ENCODE results near the gene ERLIN1.
"Not testable (repeated sequence)": the region's sequence is repeated elsewhere in the genome, so short reads cannot be mapped to it uniquely, and the experiment has no call there.

Gene ERLIN1

DNA sequence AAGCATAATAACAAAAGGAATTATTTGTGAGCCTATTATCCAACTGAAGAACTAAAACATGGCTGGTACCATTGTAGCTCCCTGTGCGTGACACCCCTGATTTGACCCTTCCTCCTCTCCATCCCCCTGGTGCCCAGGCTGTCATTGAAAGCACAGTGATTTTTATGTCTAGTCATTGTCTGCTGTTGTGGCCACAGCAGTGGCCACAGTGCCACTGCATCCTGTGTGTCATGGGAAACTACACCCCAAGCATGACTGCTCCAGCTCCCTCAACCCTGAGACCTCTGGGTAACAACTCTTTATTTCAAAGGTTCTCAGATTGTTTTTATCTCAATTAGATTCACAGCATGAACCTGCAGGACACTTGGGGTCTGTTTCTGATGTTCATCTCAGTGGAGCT is 52.0 kb downstream of the ERLIN1 start:
- no peak for DNase-seq (ENCODE audit: low spot score)

DNA sequence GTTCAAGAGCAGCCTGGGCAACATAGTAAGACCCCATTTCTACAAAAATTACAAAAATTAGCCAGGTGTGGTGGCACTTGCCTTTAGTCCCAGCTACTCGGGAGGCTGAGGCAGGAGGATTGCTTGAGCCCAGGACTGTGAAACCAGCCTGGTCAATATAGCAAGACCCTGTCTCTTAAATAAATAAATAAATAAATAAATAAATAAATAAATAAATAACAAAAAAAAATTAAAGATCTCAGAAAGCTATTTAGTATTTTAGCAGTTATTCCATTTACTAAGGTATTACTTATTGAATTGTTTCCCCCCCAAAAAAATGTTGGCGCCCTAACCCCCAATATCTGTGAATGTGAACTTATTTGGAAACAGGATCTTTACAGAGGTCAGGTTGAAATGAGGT is 53.4 kb downstream of the ERLIN1 start:
- no peak for DNase-seq (ENCODE audit: low spot score)

DNA sequence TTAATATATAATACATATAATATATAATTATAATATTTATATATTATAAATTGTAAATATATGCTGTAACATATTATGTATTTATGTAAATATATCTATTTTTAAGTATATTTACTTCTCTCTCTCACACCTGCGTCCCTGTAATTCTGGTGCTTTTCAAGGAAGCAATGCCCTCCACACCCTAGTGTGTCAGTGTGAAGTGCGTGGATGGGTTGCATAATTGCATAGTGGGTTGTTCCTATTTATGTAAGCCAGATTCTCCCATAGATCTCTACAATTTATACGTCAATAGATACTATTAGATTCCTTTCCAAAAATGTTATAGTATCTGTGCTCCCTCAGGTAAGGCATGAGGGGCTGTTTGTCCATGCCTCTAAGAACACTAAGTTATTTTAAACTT is 54.3 kb downstream of the ERLIN1 start:
- no peak for DNase-seq (ENCODE audit: low spot score)

DNA sequence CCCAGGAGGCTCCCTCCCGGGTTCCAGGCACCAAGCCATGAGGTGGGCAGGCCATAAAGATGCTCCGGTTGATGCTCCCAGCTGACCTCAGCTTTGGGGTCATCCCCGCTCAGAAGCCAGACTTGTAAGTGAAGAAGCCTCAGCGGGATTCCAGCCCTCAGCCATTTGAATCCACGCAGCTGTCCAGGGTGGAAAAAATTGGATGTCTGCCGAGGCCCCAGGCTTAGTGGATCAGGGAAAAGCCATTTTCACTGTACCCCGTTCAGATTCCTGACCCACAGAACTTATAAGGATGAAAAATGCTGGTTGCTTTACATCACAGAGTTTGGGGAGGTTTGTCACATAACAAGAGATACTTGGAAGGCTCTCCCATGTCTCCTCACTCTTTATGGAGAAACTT is 55.0 kb downstream of the ERLIN1 start:
- no peak for DNase-seq (ENCODE audit: low spot score)

DNA sequence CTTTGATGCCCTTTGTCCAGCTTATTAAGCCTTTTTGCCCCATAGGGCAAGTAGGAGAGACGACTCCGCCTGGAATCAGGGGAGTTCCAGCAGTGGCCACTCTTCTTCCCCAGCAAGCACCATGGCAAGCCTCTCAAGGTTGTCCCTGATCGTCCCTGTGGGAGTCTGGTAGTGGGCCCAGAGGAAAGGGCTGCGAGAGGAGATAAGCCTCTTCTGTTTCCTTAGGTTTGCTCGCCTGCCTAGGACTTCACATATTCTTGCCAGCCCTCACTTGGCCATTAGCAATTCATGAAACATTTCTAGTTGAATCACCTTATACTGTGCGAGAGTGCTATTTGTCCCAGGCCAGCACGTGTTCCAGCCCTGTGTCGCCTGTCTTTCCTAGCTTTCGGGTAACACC is 56.4 kb downstream of the ERLIN1 start:
- no peak for DNase-seq (ENCODE audit: low spot score)

DNA sequence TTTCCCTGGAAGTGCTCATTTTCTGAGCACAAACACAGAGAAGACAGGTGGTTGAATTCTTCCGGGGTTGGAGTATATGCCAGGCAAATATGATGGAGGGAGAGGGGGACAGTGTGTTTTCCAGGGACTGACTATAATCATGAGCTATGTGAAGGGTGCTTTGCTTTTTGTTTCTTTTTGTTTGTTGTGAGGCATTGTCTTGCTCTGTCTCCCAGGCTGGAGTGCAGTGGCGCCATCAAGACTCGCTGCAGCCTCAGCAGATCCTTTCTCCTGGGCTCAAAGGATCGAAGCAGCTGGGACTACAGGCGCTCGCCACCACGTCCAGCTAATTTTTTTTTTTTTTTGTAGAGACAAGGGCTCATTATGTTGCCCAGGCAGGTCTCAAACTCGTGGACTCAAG is 56.9 kb downstream of the ERLIN1 start:
- DNase-seq (ENCODE audit: low spot score) = no peak

DNA sequence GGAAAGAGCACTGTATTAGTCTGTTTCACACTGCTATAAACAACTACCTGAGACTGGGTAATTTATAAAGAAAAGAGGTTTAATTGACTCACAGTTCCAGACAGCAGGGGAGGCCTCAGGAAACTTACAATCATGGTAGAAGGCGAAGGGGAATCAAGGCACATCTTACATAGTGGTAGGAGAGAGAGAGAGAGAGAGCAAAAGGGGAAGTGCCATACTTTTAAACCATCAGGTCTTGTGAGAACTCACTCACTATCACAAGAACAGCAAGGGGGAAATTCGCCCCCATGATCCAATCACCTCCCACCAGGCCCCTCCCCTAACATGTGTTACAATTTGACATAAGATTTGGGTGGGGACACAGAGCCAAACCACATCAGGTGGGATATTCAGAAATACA is 60.5 kb downstream of the ERLIN1 start:
- not testable (repeated sequence) for DNase-seq (ENCODE audit: low spot score)

DNA sequence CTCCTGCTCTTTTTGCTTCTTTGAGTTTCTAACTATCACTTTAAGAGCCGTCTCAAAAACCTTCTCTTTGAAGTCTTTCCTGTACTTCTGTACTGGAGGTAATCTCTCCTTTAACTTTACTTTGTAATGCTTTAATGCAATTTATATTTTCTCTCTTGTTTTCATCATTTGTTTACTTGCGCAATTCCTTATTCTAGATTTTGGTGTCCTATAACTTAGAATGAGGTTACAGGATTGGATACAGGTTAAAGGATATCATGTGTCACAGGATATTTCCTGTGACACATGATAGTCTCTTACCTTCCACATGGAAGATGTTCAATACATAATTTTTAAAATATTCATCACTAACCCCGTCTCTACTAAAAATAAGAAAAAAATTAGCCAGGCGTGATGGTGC is 61.7 kb downstream of the ERLIN1 start:
- DNase-seq (ENCODE audit: low spot score) = no peak

DNA sequence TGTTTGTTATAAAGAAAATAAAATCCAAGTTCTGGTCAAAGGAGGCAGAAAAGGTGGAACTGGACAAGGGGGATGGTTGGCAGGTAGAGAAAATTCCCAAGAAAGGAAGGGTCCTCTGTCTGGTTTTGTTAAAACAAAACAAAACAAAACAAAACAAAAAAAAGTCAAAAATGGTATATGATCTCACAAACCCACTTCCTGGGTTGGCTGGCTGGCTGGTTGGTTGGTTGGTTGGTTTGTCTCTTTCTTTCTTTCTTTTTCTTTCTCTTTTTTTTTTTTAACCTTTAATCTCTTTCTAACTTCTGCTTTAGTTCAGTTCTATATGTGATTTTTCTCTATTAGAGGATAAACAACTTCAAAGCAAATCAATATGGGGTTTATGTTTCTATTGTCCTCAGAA is 63.0 kb downstream of the ERLIN1 start:
- DNase-seq (ENCODE audit: low spot score) = no peak

DNA sequence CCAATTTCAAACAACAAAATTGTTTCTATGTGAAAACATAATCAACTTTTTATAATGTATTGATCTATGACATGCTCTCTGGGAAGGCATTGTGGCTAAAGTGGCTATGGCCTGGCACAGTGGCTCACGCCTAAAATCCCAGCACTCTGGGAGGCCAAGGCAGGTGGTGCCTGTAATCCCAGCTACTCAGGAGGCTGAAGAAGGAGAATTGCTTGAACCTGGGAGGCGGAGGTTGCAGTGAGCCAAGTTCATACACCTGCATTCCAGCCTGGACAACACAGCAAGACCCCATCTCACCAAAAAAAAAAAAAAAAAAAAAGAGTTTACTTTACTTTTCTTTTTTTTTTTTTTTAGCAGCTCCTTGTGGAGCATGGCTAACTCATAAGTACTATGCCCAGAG is 65.3 kb downstream of the ERLIN1 start:
- no peak for DNase-seq (ENCODE audit: low spot score)

DNA sequence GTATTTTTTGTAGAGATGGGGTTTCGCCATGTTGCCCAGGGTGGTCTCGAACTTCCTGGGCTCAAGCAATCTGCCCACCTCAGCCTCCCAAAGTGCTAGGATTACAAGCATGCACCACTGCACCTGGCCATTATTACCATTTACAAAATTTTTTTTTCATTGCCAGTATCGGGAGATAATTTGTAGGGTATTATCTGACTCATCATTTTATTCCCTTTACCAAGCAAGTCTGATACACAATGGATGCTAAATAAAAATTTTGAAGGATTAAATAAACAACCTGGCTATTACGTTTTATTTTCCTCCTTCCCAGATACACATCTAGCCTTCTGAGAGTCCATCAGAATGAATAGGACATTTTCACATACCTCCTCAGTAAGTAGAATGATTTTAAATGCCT is 66.1 kb downstream of the ERLIN1 start:
- no peak for DNase-seq (ENCODE audit: low spot score)

DNA sequence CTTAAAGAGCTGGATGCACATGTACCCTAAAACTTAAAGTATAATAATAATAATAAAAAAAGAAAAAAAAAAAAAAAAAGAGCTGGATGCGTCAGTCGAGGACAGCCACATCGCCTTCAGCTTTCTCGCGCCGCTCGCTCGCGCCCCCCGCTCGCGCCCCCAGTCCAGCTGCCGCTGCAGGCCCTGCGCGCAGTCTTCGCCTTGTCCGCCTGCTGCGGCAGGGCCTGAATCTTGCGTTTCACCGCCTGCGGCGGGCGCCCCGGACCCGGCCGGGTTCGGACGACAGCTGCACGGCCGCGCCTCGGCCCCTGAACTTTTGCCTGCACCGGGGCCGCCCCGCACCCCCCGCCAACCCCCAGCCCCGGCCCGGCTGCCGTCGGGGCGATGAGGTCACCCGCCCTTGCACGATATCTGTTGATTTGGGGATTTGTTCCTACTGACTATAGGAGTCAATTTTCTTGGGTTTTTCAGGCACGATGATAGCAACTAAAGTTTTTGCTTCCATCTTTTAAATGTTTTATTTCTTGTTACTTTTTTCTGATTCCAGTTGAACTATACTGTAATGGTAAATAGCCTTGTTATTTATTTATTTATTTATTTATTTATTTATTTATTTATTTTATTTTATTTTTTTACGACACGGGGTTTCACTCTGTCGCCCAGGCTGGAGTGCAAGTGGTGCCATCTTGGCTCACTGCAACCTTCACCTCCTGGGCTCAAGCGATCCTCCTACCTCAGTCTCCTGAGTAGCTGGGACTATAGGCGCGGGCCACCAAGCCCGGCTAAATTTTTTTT is 70.7 kb downstream of the ERLIN1 start:
- DNase-seq (ENCODE audit: low spot score) = no peak

DNA sequence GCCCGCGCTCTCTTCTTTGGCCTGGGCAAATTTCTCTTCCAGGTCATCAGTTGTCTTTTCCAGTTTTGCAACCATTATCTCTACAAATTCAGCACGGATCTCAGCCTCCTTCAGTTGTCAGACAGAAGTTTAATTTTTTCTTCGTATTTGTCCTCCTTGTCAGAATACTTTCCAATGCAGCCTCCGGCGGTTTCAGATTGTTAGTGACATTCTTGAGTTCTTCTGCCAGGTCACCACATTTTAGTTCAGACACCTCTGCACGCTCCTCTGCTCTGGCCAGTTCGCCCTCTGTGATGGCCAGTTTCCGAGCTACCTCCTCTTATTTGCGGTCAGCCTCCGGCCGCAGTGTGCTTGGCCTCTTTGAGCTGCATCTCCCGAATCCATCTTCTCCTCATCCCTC is 71.4 kb downstream of the ERLIN1 start:
- DNase-seq (ENCODE audit: low spot score) = no peak

DNA sequence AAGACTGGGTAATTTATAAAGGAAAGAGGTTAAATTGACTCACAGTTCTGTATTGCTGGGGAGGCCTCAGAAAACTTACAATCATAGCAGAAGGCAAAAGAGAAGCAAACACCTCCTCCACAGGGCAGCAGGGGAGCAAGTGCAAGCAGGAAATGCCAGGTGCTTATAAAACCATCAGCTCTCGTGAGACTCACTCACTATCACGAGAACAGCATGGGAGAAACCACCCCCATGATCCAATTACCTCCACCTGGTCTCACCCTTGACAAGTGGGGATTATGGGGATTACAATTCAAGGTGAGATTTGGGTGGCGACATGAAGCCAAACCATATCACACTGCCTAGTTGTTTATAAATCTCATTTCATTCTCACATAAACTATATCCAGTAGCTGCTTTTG is 76.2 kb downstream of the ERLIN1 start:
- DNase-seq (ENCODE audit: low spot score) = no peak

DNA sequence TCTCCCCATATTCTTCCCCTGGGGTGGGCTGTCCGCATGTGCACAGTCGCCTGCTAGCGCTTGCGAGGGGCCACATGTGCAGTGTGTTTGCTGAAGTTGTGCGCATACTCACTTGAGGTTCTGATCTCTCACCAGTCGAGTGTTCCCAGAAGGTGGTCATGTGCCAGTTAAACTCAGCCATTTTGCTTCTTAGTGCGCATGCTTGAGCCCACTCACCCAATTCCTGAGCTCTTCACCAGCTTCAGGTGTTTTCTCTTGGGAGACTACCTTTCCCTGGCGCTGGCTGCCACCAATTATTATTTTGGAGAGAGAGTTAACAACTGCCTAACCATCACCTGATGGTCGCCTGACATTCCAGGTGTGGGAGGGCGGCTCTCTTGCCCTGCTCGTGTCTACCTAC is 79.0 kb downstream of the ERLIN1 start:
- no peak for DNase-seq (ENCODE audit: low spot score)

DNA sequence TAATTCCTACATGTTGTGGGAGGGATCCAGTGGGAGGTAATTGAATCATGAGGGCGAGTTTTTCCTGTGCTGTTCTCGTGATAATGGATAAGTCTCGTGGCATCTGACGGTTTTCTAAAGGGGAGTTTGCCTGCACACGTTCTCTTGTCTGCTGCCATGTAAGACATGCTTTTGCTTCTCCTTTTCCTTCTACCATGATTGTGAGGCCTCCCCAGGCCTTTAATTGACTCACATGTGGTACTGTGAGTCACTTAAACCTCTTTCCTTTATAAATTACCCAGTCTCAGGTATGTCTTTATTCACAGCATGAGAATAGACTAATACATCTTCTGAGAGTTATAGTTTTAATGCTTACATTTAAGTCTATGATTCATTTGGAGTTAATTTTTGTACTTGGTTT is 81.5 kb downstream of the ERLIN1 start:
- DNase-seq (ENCODE audit: low spot score) = no peak

DNA sequence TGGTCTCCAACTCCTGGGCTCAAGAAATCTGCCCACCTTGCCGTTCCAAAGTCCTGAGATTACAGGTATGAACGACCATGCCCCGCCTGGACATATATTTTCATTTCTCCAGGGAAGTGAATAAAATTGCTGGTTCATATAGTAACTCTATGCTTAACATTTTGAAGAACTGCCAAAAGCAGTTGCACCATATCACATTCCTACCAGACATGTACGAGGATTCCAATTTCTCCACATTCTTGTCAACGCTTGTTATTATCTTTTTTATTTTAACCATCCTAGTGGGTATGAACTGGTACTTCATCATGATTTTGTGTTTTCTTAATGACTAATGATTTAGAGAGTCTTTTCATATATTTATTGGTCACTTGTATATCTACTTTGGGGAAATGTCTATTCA is 82.2 kb downstream of the ERLIN1 start:
- DNase-seq (ENCODE audit: low spot score) = no peak

DNA sequence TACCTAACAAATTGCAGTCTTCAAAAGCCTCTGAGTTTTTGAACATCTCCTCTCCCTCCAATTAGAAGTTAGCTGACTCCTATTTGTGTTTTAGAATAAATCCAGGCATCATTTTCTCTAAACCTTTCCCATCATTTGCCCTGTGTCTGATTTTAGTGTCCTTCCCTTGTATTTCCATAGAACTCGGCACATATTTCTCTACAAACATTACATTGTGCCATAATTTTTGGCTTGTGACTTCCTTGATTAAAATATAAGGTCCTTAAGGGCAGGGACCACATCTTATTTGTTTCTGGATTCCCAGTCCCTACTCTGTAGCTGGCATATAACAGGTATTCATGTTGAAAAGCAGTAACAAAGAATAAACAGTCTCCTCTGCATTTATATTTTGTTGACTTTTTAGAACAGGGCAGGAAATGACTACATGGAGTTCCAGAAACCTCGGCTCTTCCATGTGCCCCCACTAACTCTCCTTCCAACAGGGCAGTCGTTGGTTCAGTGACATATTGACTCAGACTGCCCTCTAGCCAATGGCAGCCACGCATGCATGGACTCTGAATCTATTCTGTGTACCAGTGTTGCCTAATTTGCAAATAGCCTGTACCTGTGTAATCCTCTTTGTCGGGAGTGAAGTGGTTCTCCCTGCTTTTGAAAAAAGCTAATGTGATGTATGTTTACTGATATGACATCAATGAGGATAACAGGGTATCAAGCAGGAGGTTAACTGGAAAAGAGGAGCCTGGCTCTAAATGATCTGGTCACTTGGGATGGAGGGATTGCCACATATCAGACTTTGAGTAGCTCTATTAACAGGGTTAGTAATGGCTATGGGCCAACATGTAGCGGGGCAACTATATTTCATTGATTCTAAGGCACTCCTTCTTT is 84.4 kb downstream of the ERLIN1 start:
- DNase-seq (ENCODE audit: low spot score) = no peak

DNA sequence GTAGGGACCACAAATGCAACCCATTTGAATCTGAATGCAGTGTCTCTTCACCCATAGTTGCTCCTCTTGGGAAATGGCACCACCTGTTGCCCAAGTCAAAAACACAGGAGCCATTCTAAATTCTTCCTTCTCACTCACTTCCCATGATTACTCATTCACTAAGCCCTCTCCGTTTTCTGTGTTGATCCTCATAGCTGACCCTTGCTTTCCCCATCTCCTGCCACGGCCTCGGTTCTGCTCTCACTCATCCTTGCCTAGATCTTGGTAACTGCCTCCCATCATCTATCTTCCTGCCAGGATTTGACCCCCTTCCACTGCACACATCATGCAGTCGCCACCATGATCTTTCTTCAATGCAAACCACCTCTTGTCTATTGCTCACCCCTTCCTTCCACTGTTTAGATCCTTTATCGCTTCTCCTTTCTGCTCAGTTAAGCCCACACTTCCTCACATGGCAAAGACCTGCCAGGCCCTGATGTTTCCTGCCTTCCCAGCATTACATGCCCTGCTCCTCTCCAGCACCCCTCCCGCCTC is 85.1 kb downstream of the ERLIN1 start:
- no peak for DNase-seq (ENCODE audit: low spot score)
